Measurements from ENCODE around the gene TNFRSF8.
A peak's percentile ranks its signal among the peaks of the same experiment; 100 is the strongest.

Gene TNFRSF8

DNA sequence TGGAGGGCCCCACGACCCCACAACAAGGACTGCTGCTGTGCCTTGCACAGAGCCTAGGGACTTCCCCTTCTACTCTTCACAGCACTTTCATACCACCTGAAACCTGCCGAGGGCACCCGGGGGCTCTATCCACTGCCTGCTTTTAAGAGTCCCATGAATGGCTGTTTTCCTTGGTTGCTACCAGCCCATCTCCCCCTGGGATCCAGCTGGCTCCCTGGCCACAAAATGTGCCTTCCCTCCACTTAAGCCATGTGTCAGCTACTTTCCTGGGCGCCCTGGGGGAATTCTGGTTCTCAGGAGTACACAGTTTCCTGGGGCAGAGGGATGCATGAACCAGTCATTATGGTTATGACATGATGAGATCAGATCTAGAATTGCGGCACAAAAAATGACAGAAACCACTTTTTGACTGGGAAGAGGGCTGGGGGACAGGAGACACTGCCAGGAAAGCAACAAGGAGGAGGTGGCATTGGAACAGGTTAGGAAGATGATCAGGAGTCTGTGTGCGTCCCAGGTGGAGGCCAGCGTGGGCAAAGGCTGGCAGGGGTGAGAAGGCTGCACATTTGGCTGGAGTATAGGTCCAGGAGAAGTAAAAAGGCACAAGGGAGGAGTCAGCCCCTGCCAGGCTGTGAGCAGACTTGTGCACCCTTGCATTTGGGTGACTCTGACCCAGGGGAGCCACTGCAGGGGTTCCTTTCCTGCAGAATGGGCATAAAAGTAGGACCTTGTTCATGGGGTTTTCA is 3.2 kb upstream of the TNFRSF8 start:
- peaks cover 56% of the 10 kb centered on the region for H3K4me1 Mint-ChIP-seq (ENCODE audit: low read depth)
- H3K9me3 Mint-ChIP-seq: no peaks in the 10 kb centered on the region
- peak overlapping the region; percentile 37 for H3K27ac Mint-ChIP-seq
- DNase-seq (ENCODE audit: low spot score): peak; percentile 56
- H3K36me3 Mint-ChIP-seq (ENCODE audit: low read depth): no peaks in the 10 kb centered on the region
- peaks cover 5% of the 10 kb centered on the region for H3K27me3 Mint-ChIP-seq (ENCODE audit: low read depth)
- no peak overlapping the region for H3K4me3 Mint-ChIP-seq

DNA sequence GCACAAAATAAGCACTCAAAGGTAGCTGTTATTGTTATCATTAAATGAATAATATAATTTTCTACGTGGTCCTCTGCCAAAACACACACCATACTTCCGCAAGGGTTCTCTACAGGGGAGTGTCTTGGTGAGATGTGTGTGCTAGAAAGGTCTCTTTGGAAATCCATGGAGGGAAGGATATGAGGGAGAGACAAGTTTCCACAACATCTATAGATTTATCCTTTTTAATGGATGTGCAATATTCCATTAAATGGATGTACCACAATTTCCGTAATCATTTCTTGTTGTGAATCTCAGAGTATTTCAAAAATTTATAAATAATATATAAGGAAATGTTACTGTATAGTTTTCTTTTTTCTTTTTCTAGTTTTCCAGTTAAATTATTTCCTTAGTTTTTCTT is 2.6 kb upstream of the TNFRSF8 start:
- no peak overlapping the region for H3K27ac Mint-ChIP-seq
- peaks cover 55% of the 10 kb centered on the region for H3K4me1 Mint-ChIP-seq (ENCODE audit: low read depth)
- no peaks in the 10 kb centered on the region for H3K36me3 Mint-ChIP-seq (ENCODE audit: low read depth)
- DNase-seq (ENCODE audit: low spot score): no peak
- peaks cover 5% of the 10 kb centered on the region for H3K27me3 Mint-ChIP-seq (ENCODE audit: low read depth)
- no peaks in the 10 kb centered on the region for H3K9me3 Mint-ChIP-seq
- no peak overlapping the region for H3K4me3 Mint-ChIP-seq

DNA sequence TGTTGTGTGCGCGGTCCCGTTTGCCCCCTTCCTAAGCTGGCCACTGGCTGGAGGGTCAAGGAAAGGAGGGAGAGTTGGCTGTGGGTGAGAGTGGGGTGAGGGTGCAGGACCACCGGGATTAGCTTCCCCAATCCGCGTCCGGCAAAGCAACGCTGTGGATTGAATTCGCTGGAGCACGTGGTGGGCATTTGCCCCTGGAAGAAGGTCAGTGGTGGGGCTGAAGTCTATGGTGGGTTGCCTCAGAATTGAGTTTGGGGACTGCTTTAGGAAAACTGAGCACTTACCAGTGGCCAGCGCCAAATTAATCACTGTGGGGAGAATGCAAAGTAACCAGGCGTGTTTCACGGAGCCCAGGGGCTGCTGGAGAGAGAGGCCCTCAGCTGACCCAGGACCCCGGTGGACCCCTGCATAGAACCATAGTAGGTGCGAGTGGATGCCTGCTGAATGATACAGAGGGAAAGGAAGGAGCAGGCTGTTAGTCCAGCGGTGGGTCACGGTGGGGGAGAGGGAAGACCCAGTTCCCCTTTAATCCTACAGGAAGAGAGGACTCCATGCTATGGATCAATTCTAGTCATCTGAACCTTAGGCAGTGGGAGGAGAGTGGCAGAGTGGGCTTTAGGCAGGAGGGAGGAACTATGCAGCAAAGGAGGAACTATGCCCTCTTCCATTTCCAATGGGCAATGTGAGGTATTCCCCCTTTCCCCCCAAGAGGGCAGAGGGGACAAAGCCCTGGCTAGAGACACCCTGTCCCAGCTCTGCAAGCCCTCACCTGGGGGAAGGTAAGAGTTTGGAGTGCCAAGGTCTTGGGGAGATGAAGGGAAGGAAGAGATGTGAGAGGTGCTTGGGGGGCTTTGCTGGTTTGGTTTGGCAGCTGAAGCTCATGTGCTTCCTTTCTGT is 1.2 kb downstream of the TNFRSF8 start:
- Mint-ChIP-seq H3K4me3 (peak overlapping the region; percentile 84), H3K9me3 (no peaks in the 10 kb centered on the region), H3K36me3 (ENCODE audit: low read depth) (peaks cover 11% of the 10 kb centered on the region), H3K27me3 (ENCODE audit: low read depth) (peaks cover 5% of the 10 kb centered on the region), H3K4me1 (ENCODE audit: low read depth) (peaks cover 60% of the 10 kb centered on the region), H3K27ac (peak overlapping the region; percentile 46)
- no peak for DNase-seq (ENCODE audit: low spot score)

DNA sequence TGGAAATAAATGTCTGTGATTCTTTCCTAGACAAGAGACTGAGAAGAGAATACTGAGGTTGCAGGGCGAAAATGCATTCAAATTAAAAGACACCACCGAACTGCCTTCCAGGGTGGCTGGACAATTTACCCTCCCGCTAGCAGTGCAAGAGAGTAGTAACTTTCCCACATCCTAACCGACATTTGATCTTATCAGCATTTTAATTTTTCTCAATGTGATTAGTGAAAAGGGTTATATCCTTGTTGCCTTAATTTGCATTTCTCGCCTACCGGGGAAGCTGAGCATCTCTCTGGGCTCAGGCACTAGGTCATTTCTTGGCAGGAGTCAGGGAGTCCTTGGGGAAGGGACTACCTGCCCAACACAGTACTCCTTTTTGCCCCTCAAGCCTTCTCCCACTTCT is 2.8 kb downstream of the TNFRSF8 start:
- Mint-ChIP-seq H3K27ac (peak overlapping the region; percentile 85), H3K36me3 (ENCODE audit: low read depth) (peaks cover 14% of the 10 kb centered on the region), H3K9me3 (no peaks in the 10 kb centered on the region), H3K4me1 (ENCODE audit: low read depth) (peaks cover 66% of the 10 kb centered on the region), H3K4me3 (peak overlapping the region; percentile 86), H3K27me3 (ENCODE audit: low read depth) (peaks cover 5% of the 10 kb centered on the region)
- peak; percentile 55 for DNase-seq (ENCODE audit: low spot score)

DNA sequence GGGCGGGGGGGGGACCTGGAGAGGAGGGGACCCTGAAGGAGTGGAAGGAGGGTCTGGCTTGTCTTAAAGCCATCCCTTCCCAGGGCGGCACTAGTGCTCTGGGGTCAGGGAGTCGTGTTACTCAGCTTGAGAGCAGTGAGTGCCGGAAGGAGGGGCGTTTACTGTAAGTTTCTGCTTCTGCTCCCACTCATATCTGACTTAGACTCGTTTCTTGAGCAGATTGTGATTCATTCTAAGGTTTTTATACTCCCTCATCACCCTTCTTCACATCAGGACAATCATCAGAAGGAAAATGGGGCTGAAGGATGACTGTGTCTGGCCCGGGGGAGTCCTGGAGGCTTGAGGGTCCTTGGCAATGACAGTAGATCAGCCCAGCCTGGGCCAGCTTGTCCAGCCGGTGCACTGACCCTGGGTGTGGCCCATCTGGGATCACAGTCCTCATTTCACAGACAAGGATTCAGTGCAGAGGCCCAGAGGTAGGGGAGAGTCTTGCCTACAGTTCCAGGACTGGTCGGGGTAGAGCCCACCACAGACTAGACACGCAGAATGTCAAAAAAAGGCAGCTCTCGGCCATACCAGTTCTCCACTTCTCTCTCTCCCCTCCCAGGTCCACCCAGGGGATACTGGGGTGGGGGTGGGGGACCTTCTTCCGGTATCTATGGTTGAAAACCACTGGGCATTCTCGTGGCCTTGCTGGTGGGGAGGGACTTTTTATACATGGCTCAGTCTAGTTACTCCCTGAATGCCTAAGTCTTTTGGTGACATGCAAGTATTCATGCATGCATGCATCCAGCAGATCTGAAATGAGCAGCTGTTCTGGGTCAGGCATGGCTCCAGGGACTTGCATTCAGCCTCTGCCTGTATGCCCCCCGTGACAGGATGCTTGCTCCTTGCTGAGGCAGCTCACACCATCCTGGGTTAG is 5.1 kb downstream of the TNFRSF8 start:
- Mint-ChIP-seq H3K36me3 (ENCODE audit: low read depth) (peaks cover 18% of the 10 kb centered on the region), H3K27ac (peak overlapping the region; percentile 85), H3K4me1 (ENCODE audit: low read depth) (peaks cover 63% of the 10 kb centered on the region)

DNA sequence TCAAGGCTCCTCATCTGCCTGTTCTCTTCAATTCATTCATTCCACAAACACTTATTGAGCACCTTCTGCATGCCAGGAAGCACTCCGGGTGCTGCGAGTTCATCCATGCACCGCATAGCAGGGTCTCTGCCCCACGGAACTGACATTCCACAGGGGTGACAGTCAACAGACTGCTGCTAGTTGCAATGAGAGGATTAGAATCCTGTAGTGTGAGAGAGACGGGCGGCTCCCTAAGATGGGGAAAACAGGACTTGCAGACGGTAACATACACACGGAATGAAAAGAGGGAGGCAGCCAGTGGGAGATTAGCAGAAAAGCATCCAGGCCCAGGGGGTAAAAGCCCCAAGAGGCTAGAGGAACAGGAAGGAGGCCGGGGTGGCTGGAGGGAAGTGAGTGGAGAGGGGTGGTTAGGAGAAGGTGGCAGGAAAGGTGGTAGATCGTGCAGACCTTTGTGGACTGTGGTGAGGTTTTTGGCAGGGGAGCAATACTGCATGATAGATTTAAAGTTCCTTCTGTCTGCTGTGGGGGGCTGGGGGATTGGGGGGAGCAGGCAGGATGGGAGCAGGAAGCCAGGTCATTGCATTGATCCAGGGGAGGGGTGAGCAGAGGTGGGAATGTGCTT is 6.6 kb downstream of the TNFRSF8 start:
- Mint-ChIP-seq H3K27ac (peak overlapping the region; percentile 75), H3K36me3 (ENCODE audit: low read depth) (peaks cover 23% of the 10 kb centered on the region), H3K27me3 (ENCODE audit: low read depth) (no peaks in the 10 kb centered on the region), H3K9me3 (no peaks in the 10 kb centered on the region), H3K4me3 (peak overlapping the region; percentile 66), H3K4me1 (ENCODE audit: low read depth) (peaks cover 50% of the 10 kb centered on the region)
- no peak for DNase-seq (ENCODE audit: low spot score)

More for the DNA sequence above, 5.1 kb downstream of the TNFRSF8 start:
- Mint-ChIP-seq H3K9me3 (no peaks in the 10 kb centered on the region), H3K27me3 (ENCODE audit: low read depth) (no peaks in the 10 kb centered on the region), H3K4me3 (peak overlapping the region; percentile 70)
- DNase-seq (ENCODE audit: low spot score): peak; percentile 78

DNA sequence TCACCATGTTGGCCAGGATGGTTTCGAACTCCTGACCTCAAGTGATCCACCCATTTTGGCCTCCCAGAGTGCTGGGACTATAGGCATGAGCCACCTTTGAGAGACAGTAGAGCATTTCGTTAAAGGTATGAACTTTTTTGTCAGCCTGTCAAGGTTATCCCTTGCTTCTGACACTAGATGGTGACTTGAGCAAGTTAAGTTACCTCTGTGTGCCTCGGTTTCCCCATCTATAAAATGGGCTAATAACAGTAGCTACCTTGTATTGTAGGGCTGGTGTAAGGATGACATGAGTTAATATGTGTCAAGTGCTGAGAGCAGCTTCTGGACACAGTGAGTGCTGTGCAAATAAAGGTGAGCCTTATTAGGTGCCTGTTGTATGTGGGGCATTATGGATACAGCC is 8.8 kb downstream of the TNFRSF8 start:
- H3K4me1 Mint-ChIP-seq (ENCODE audit: low read depth): peaks cover 43% of the 10 kb centered on the region
- H3K9me3 Mint-ChIP-seq: no peaks in the 10 kb centered on the region
- no peak overlapping the region for H3K4me3 Mint-ChIP-seq
- no peak for DNase-seq (ENCODE audit: low spot score)
- H3K36me3 Mint-ChIP-seq (ENCODE audit: low read depth): peaks cover 27% of the 10 kb centered on the region
- no peaks in the 10 kb centered on the region for H3K27me3 Mint-ChIP-seq (ENCODE audit: low read depth)
- no peak overlapping the region for H3K27ac Mint-ChIP-seq

DNA sequence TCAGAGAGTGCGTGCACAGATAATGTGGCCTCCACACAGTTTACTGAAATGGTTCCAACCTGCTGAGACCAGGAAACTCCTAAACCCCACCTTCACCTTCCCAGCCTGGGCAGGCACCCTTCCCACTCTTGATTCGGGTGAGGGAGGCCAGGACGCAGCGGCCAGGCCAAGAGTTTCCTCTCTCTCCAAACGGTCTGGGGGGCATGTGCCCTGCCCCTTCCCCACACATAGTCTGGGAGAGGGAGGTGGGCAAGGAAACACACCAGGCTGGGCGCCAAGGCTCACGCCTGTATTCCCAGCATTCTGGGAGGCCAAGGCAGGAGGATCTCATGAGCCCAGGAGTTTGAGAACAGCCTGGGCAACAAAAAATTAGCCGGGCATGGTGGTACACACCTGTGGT is 9.6 kb downstream of the TNFRSF8 start:
- Mint-ChIP-seq H3K27ac (peak overlapping the region; percentile 26), H3K4me1 (ENCODE audit: low read depth) (peaks cover 43% of the 10 kb centered on the region), H3K27me3 (ENCODE audit: low read depth) (no peaks in the 10 kb centered on the region), H3K9me3 (no peaks in the 10 kb centered on the region), H3K4me3 (no peak overlapping the region), H3K36me3 (ENCODE audit: low read depth) (peaks cover 28% of the 10 kb centered on the region)
- DNase-seq (ENCODE audit: low spot score): no peak

DNA sequence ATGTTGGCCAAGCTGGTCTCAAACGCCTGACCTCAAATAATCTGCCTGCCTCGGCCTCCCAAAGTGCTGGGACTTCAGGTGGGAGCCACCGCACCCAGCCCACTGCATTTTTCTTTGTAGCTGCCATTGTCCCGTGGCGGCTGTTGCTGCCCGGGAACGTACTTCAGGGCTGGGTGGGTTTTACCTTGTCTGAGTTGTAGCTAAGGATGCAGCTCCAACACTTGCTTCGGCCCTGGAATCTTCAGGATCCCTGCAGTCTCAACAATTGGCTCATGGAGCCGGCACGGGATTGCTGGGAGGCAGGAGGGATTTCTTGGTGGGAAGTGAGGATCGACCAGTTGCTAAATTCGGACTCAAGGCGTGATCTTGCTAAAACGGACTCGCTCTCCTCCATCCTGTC is 10.7 kb downstream of the TNFRSF8 start:
- Mint-ChIP-seq H3K4me3 (no peak overlapping the region), H3K4me1 (ENCODE audit: low read depth) (peaks cover 37% of the 10 kb centered on the region), H3K9me3 (no peaks in the 10 kb centered on the region), H3K27ac (no peak overlapping the region), H3K36me3 (ENCODE audit: low read depth) (peaks cover 23% of the 10 kb centered on the region), H3K27me3 (ENCODE audit: low read depth) (no peaks in the 10 kb centered on the region)
- no peak for DNase-seq (ENCODE audit: low spot score)

DNA sequence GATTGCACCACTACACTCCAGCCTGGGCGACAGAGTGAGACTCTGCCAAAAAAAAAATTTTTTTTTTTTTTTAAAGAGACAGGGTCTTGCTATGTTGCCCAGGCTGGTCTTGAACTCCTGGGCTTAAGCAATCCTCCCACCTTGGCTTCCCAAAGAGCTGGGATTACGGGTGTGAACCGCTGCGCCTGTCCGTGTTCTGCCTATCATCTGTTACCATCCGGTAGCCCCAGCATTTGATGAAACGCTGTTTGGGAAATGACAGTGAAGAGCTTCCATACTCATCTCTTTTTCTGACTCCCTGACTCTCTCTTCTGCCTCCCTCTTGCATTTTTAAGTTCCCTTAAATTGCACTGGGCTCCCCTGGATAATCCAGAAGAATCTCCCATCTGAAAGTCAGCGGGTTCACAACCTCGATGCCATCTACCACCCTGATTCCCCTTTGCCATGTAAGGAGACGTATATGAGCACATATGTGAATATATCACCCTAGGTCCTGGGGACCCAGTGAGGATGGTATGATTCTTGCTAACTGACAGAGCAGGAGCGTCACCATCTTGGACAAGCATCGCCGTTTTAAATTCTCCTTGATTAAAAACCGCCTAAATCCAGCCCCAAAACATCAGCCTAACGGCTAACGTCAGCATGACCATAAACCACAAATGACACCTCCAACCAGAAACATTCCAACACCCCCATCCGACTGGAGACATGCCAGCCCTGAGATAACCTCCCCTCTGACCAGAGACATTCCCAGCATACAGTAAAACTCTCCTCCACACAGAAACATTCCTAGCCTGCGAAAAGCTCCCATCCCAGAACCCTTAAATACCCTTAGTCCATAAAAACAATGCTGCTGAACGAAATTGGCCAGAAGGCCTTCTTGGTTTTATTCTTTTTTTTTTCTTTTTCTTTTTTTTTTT is 12.4 kb downstream of the TNFRSF8 start:
- no peak for DNase-seq (ENCODE audit: low spot score)
- Mint-ChIP-seq H3K27ac (no peak overlapping the region), H3K4me1 (ENCODE audit: low read depth) (peaks cover 28% of the 10 kb centered on the region), H3K4me3 (no peak overlapping the region), H3K27me3 (ENCODE audit: low read depth) (no peaks in the 10 kb centered on the region), H3K36me3 (ENCODE audit: low read depth) (peaks cover 20% of the 10 kb centered on the region), H3K9me3 (no peaks in the 10 kb centered on the region)

DNA sequence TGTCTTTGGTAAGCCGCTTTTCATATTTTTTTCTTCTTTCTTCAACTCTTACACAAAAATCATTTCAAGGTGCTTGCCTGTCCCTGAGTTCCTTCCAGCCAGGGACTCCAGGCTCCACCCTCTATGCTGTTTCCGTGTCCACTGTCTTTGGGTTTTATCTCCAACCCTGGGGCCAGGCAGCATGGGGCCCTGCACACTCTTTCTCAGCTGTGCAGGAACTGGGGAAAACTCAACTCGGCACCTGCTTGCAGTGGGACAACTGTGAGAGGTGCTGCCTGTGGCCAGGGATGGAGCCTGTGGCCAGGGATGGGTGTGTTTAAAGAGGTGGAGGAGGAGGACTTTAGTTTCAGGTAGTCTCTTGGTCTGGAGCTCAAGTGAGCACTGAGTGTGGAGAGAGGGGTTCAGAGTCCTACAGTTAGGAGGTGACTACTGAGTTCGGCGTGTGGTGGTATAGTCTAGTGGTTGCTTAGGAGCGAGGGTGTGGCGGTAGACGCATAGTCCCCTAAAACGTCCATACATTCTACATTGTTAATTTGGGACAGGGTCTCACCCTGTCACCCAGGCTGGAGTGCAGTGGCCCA is 13.4 kb downstream of the TNFRSF8 start:
- no peak overlapping the region for H3K27ac Mint-ChIP-seq
- peaks cover 22% of the 10 kb centered on the region for H3K36me3 Mint-ChIP-seq (ENCODE audit: low read depth)
- H3K9me3 Mint-ChIP-seq: peaks cover under 1% of the 10 kb centered on the region
- no peaks in the 10 kb centered on the region for H3K27me3 Mint-ChIP-seq (ENCODE audit: low read depth)
- no peak for DNase-seq (ENCODE audit: low spot score)
- H3K4me3 Mint-ChIP-seq: no peak overlapping the region
- peaks cover 26% of the 10 kb centered on the region for H3K4me1 Mint-ChIP-seq (ENCODE audit: low read depth)

DNA sequence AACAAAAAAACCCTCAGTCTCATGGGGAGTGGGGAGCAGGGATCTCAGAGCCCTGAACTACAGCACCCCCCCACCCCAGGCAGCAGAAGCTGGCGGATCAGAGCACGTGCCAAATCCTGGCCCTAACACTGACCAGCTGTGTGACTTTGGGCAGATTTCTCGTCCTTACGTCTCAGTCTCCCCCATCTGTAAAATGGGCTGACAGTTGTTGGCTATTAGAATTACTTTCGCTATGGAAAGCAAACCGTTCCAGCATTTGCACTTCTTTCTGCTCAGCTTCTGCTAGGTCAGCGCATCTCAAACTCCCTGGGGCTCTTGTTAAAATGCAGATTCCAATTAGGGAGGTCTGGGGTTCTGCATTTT is 15.5 kb downstream of the TNFRSF8 start:
- no peak for DNase-seq (ENCODE audit: low spot score)
- Mint-ChIP-seq H3K9me3 (peaks cover 16% of the 10 kb centered on the region), H3K36me3 (ENCODE audit: low read depth) (peaks cover 33% of the 10 kb centered on the region), H3K4me1 (ENCODE audit: low read depth) (peaks cover 31% of the 10 kb centered on the region), H3K27me3 (ENCODE audit: low read depth) (no peaks in the 10 kb centered on the region), H3K4me3 (no peak overlapping the region), H3K27ac (no peak overlapping the region)
